Tibial artery (tissue), 4 donors: ENCODE results near the gene HSPA1A.

Experiments
- DNase-seq, 2 donors: peaks; one replicate each; pipeline ENCODE4 v3.0.0-alpha.2; 2019
- H3K27ac ChIP-seq, 2 donors: fragments of 200-600 bp; sonication (generic) in 1 of 2; 1 replicate in 1 of 2; 2 replicates in 1 of 2; pipeline ENCODE4 v1.5.1; 2018 to 2019; ENCODE audit warnings: mild to moderate bottlenecking in 1 of 2
- H3K27me3 ChIP-seq, 2 donors: fragments of 200-600 bp; sonication (generic) in 1 of 2; one replicate each; pipeline versions ENCODE4 v1.5.1 to v1.6.0; 2016 to 2019
- H3K36me3 ChIP-seq, 3 donors: fragments of 200-600 bp; sonication (generic) in 2 of 3; one replicate each; pipeline ENCODE4 v1.5.1; 2016 to 2019; ENCODE audit warnings: mild to moderate bottlenecking in 2 of 3
- H3K4me1 ChIP-seq, 4 donors: fragments of 200-600 bp; sonication (generic) in 2 of 4; 1 replicate in 3 of 4; 2 replicates in 1 of 4; pipeline ENCODE4 v1.5.1; 2016 to 2019
- H3K4me3 ChIP-seq, 2 donors: fragments of 200-600 bp; sonication (generic) in 1 of 2; 1 replicate in 1 of 2; 2 replicates in 1 of 2; pipeline ENCODE4 v1.5.1; 2018 to 2019; ENCODE audit warnings: mild to moderate bottlenecking in 2 of 2
- H3K9me3 ChIP-seq, 3 donors: fragments of 200-600 bp; sonication (generic) in 1 of 3; one replicate each; pipeline ENCODE4 v1.5.1; 2016 to 2019
- intact Hi-C: fragments of 100-400 bp; cut with DNase I; formaldehyde crosslinking; loops from one replicate; pipeline ENCODE4 v1.15.0; 2023; ENCODE audit warnings: low total_unique reads
- TF ChIP-seq, protein P1 (sequence below), 2 experiments: fragments of 200-600 bp in 1 of 2; fragments of 450-650 bp in 1 of 2; IDR thresholded peaks; one replicate each; pipeline ENCODE4 v1.5.1; 2017 to 2019; ENCODE audit warnings: antibody characterized with exemption in 2 of 2, mild to moderate bottlenecking in 1 of 2, moderate library complexity in 1 of 2

HSPA1A gene

DNA sequence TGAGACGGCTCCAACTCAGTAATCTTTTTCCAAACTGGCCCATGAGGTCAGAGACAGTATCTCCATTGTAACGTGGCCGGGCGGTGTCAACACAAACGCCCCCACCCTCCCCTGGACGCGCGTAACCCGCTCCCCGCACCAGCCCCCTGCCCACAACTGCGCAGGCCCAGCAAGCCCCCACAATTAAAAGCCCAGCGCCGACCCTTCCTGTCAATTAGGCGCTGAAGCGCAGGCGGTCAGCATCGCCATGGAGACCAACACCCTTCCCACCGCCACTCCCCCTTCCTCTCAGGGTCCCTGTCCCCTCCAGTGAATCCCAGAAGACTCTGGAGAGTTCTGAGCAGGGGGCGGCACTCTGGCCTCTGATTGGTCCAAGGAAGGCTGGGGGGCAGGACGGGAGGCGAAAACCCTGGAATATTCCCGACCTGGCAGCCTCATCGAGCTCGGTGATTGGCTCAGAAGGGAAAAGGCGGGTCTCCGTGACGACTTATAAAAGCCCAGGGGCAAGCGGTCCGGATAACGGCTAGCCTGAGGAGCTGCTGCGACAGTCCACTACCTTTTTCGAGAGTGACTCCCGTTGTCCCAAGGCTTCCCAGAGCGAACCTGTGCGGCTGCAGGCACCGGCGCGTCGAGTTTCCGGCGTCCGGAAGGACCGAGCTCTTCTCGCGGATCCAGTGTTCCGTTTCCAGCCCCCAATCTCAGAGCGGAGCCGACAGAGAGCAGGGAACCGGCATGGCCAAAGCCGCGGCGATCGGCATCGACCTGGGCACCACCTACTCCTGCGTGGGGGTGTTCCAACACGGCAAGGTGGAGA, at the start of gene HSPA1A, which contains the start of gene HSPA1L:
TSS of gene HSPA1A (plus strand) at position 519 of the 814 bp plus-strand sequence. CDS start at position 733, 214 bp downstream.
TSS of gene HSPA1L (minus strand) at position 259 of the 814 bp plus-strand sequence. CDS start 3,311 bp downstream, outside the sequence.
- Histone ChIP-seq H3K27ac (peak within 1 kb of the TSS; percentile 89 to 97), H3K4me3 (peak within 1 kb of the TSS; percentile 56 to 57), H3K36me3 (no peaks in the 10 kb centered on the region), H3K27me3 (no peaks in the 10 kb centered on the region), H3K9me3 (no peaks in the 10 kb centered on the region), H3K4me1 (peaks cover 0 to 37% (median 23%) of the 10 kb centered on the region in 4 donors)
- intact Hi-C loops: no loop called here
- TF ChIP-seq, protein P1, sequence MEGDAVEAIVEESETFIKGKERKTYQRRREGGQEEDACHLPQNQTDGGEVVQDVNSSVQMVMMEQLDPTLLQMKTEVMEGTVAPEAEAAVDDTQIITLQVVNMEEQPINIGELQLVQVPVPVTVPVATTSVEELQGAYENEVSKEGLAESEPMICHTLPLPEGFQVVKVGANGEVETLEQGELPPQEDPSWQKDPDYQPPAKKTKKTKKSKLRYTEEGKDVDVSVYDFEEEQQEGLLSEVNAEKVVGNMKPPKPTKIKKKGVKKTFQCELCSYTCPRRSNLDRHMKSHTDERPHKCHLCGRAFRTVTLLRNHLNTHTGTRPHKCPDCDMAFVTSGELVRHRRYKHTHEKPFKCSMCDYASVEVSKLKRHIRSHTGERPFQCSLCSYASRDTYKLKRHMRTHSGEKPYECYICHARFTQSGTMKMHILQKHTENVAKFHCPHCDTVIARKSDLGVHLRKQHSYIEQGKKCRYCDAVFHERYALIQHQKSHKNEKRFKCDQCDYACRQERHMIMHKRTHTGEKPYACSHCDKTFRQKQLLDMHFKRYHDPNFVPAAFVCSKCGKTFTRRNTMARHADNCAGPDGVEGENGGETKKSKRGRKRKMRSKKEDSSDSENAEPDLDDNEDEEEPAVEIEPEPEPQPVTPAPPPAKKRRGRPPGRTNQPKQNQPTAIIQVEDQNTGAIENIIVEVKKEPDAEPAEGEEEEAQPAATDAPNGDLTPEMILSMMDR (IDR thresholded peaks at IDR 0.05): peak in 1 of 2 experiments; percentile 23
- DNase-seq: peak; percentile 93 to 98

DNA sequence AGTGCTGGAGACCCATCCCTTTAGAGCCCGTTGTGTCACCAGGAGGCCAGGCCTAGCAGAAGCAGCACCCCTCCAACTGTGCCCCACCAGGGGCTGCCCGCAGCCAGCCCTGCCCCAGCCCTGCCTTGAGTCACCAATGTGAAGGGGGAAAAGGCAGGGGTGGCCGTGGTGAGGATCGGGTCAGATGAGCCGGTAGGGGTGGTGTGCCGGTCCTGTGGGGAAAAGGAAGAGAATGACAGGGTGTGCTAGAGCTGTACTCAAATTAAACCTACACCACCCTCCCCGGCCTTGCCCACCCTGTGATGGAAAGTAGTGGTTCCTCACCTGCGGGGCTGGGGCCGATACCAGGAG, 49.8 kb upstream of the HSPA1A start:
- no peak overlapping the region for H3K4me3 ChIP-seq
- intact Hi-C loops: no loop called here
- H3K36me3 ChIP-seq: peaks cover 0 to 7% (median 0%) of the 10 kb centered on the region in 3 donors
- no peak for DNase-seq
- H3K4me1 ChIP-seq: peaks cover 0 to 7% (median 3%) of the 10 kb centered on the region in 4 donors
- TF ChIP-seq, protein P1 (IDR thresholded peaks at IDR 0.05): no peak
- no peaks in the 10 kb centered on the region for H3K9me3 ChIP-seq
- peaks cover 0 to 12% of the 10 kb centered on the region in 2 donors for H3K27me3 ChIP-seq
- H3K27ac ChIP-seq: no peak overlapping the region

DNA sequence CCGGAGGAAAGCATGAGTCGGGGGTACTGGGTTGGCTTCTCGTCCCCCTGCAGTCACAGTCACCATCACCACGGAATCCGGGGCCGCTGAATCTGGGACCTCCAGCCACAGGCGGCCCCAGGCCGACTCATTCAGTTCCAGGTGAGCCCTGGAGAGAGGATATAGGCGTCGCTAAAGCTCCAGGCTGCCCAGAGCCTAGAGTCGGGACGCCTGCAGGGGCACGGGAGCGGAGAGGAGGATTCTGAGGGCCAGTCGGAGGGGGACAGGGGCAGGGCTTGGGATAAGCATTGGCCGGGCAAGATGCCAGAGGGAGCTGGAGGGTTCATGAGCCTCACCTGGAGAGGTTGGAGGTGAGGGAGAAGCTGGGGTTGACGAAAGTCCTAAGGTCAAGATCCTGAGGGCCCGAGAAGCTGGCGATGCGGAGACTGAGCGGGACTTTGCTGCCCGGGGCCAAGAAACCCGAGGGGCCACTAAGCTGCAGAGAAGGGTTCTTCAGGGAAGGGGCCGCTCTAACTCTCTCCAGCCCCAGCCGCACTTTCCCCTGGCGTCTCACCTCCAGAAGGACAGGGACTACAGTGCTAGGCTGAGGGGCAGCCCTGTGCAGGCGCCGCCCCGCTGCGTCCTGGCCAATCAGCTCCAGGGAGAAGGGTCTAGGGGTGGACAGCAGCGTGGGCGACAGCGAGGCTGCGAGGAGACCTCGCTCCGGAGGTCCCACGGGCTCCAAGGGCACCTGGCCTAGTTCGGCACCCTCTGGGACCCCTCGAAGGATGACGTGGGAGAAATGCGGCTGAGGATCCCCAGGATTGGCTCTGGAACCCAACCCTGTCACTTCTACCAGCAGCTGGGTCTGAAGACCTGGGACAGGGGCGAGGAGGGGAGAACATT, 49.2 kb upstream of the HSPA1A start:
- H3K4me1 ChIP-seq: peaks cover 0 to 7% (median 3%) of the 10 kb centered on the region in 4 donors
- H3K4me3 ChIP-seq: peak overlapping the region in 1 of 2 donors; percentile 26
- H3K9me3 ChIP-seq: no peaks in the 10 kb centered on the region
- no peak overlapping the region for H3K27ac ChIP-seq
- H3K36me3 ChIP-seq: peaks cover 0 to 4% (median 0%) of the 10 kb centered on the region in 3 donors
- TF ChIP-seq, protein P1 (IDR thresholded peaks at IDR 0.05): no peak
- peaks cover 0 to 12% of the 10 kb centered on the region in 2 donors for H3K27me3 ChIP-seq
- no peak for DNase-seq
- intact Hi-C loops: no loop called here

DNA sequence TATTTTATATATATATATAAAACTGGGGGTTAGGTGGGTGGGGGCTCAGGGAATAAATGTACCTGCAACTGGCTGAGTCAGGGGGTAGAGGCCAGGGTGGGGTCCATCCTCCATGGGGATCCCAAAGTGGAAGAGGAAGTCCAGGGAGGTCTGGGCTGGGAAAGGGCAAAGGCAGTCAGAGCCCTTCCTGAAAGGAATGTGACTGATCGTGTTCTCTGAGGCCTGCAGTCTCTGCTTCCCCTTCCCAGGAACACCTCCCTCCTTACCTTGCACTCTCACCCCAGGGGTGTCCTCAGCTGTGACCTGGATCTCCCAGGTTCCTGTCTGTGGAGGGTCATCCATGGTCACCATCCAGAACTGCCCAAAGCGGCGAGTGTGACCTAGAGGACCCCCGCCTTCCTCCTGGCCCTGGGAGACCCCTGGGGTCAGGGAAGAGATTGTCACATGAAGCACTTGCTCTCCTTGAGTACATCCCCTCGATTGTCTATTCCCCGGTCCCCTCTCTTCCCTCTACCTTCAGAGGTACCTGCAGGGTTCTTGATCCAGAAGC, 48.2 kb upstream of the HSPA1A start:
- intact Hi-C loops: no loop called here
- Histone ChIP-seq H3K36me3 (no peaks in the 10 kb centered on the region), H3K9me3 (no peaks in the 10 kb centered on the region), H3K4me1 (peaks cover 0 to 7% (median 3%) of the 10 kb centered on the region in 4 donors), H3K27ac (no peak overlapping the region), H3K4me3 (no peak overlapping the region), H3K27me3 (peaks cover 0 to 12% of the 10 kb centered on the region in 2 donors)
- no peak for DNase-seq
- TF ChIP-seq, protein P1 (IDR thresholded peaks at IDR 0.05): no peak
